Transverse colon (tissue), 4 donors: ENCODE data around the gene CDK15. TPM values are rescaled to one million over a fixed set of nuclear protein-coding genes. Genes with fewer than 3 reads are reported as not detected.

Experiments used
- DNase-seq: peaks from one replicate; pipeline ENCODE4 v3.0.0-alpha.2; 2019
- H3K27ac ChIP-seq, 4 donors: fragments of 200-600 bp; sonication (generic); 2 replicates each; pipeline ENCODE4 v1.5.1; 2016 to 2018; ENCODE audit warnings: inconsistent platforms in 4 of 4
- H3K27me3 ChIP-seq: fragments of 200-600 bp; sonication (generic); 2 replicates; pipeline ENCODE4 v1.5.1; 2017; ENCODE audit warnings: inconsistent platforms
- H3K36me3 ChIP-seq, 4 donors: fragments of 200-600 bp; sonication (generic); 2 replicates each; pipeline ENCODE4 v1.5.1; 2017 to 2019; ENCODE audit warnings: inconsistent platforms in 4 of 4
- H3K4me1 ChIP-seq, 4 donors: fragments of 200-600 bp; sonication (generic); 2 replicates each; pipeline ENCODE4 v1.5.1; 2017 to 2020; ENCODE audit warnings: inconsistent platforms in 4 of 4
- H3K4me3 ChIP-seq, 4 donors: fragments of 200-600 bp; sonication (generic); 1 replicate in 1 of 4; 2 replicates in 3 of 4; pipeline versions ENCODE4 v1.5.1 to v1.6.1; 2017 to 2019; ENCODE audit warnings: inconsistent platforms in 4 of 4
- H3K9me3 ChIP-seq, 2 donors: fragments of 200-600 bp; sonication (generic); 2 replicates each; pipeline ENCODE4 v1.5.1; 2017 to 2019; ENCODE audit warnings: inconsistent platforms in 2 of 2
- CTCF ChIP-seq, 5 experiments: fragments of 200-600 bp in 3 of 5; fragments of 450-650 bp in 2 of 5; sonication (generic) in 3 of 5; IDR thresholded peaks; 1 replicate in 2 of 5; 2 replicates in 3 of 5; pipeline ENCODE4 v1.5.1; 2016 to 2017; ENCODE audit warnings: antibody characterized with exemption in 5 of 5, inconsistent platforms in 3 of 5, mild to moderate bottlenecking in 2 of 5, moderate library complexity in 1 of 5
- EP300 ChIP-seq: sonication (generic); formaldehyde crosslinking; IDR thresholded peaks from one replicate; pipeline ENCODE4 v1.6.1; 2017; ENCODE audit warnings: antibody characterized with exemption, low read depth
- POLR2A ChIP-seq: fragments of 450-650 bp; IDR thresholded peaks from one replicate; pipeline ENCODE4 v1.6.1; 2016; ENCODE audit warnings: antibody characterized with exemption, mild to moderate bottlenecking, moderate library complexity
- POLR2AphosphoS5 ChIP-seq, 3 donors: sonication (generic); formaldehyde crosslinking; IDR thresholded peaks; one replicate each; pipeline ENCODE4 v1.6.1; 2016; ENCODE audit warnings: antibody characterized with exemption in 3 of 3
- WGBS, 2 donors: methylation state at CpG; one replicate each; pipeline ENCODE4 v1.1.5; 2018; ENCODE audit warnings: low coverage in 1 of 2; 5-methylcytosine and 5-hydroxymethylcytosine counted together
- in situ Hi-C, 4 donors: fragments of 200-750 bp; cut with MboI; loops; one replicate each; pipeline versions ENCODE4 v1.15.0 to v1.15.1; 2017; ENCODE audit warnings: low sequenced_read_pairs in 3 of 4, low pct_ligation_motif_present in 1 of 4, low pct_unique_long_range_greater_than_20kb in 1 of 4
- intact Hi-C: fragments of 100-400 bp; cut with DNase I; formaldehyde crosslinking; loops from one replicate; pipeline ENCODE4 v1.15.1; 2023; ENCODE audit warnings: low total_unique reads
- total RNA-seq, 4 donors: library from RNA; depleted of rRNA; stranded (reverse); fragments of >200 nt; gene quantifications; one replicate each; pipeline ENCODE4 v1.1.0, GENCODE V29; 2016

CDK15 gene
- total RNA-seq, 4 donors from 2014 or later = 0.14 to 0.79 TPM; not detected in 2

- Histone ChIP-seq H3K4me1 (no peaks in the 10 kb centered on the region), H3K4me3 (no peak overlapping the region), H3K27ac (no peak overlapping the region), H3K9me3 (no peaks in the 10 kb centered on the region), H3K36me3 (no peaks in the 10 kb centered on the region), H3K27me3 (no peaks in the 10 kb centered on the region)
- intact Hi-C loops (no loop called here), in situ Hi-C loops (no loop called here)
- no peak for DNase-seq
- WGBS, 2 donors = 80 to 84% methylated on average over 7 to 9 of the region's 9 CpGs
- TF ChIP-seq EP300 = no peak
- TF ChIP-seq POLR2A = no peak
- TF ChIP-seq POLR2AphosphoS5 (IDR thresholded peaks at IDR 0.05) = no peak
- no peak for TF ChIP-seq CTCF (IDR thresholded peaks at IDR 0.05)
Observed at GRCh38 chr2:201833781-201834180, 27.4 kb downstream of the CDK15 start.

GRCh38 chr2:201835066-201835465, 28.7 kb downstream of the CDK15 start:
- Histone ChIP-seq H3K4me1 (no peaks in the 10 kb centered on the region), H3K36me3 (no peaks in the 10 kb centered on the region), H3K9me3 (no peaks in the 10 kb centered on the region), H3K27ac (no peak overlapping the region), H3K4me3 (no peak overlapping the region), H3K27me3 (no peaks in the 10 kb centered on the region)
- DNase-seq = no peak
- intact Hi-C loops = no loop called here
- in situ Hi-C loops = no loop called here
- 90 to 100% methylated on average over 1 to 3 of the region's 3 CpGs for WGBS, 2 donors
- TF ChIP-seq POLR2A (no peak), CTCF (IDR thresholded peaks at IDR 0.05) (no peak), POLR2AphosphoS5 (IDR thresholded peaks at IDR 0.05) (no peak), EP300 (no peak)

- DNase-seq = no peak
- H3K36me3 ChIP-seq = no peaks in the 10 kb centered on the region
- no peak overlapping the region for H3K27ac ChIP-seq
- no peaks in the 10 kb centered on the region for H3K27me3 ChIP-seq
- peaks cover 6 to 10% of the 10 kb centered on the region in 2 donors for H3K9me3 ChIP-seq
- in situ Hi-C loops = no loop called here
- WGBS, 2 donors = 29 to 51% methylated on average over 1 to 2 of the region's 2 CpGs
- TF ChIP-seq EP300 (no peak), POLR2A (no peak), POLR2AphosphoS5 (IDR thresholded peaks at IDR 0.05) (no peak), CTCF (IDR thresholded peaks at IDR 0.05) (no peak)
- H3K4me1 ChIP-seq = no peaks in the 10 kb centered on the region
- intact Hi-C loops = no loop called here
- H3K4me3 ChIP-seq = no peak overlapping the region
Observed at GRCh38 chr2:201837391-201837790, 31.1 kb downstream of the CDK15 start.

GRCh38 chr2:201837824-201838431, 31.6 kb downstream of the CDK15 start:
- Histone ChIP-seq H3K27ac (no peak overlapping the region), H3K36me3 (no peaks in the 10 kb centered on the region), H3K9me3 (peaks cover 6 to 10% of the 10 kb centered on the region in 2 donors), H3K4me3 (no peak overlapping the region), H3K4me1 (no peaks in the 10 kb centered on the region), H3K27me3 (no peaks in the 10 kb centered on the region)
- WGBS, 2 donors = 67 to 75% methylated on average over 3 to 4 of the region's 4 CpGs
- in situ Hi-C loops (no loop called here), intact Hi-C loops (no loop called here)
- DNase-seq = no peak
- TF ChIP-seq POLR2AphosphoS5 (IDR thresholded peaks at IDR 0.05) (no peak), CTCF (IDR thresholded peaks at IDR 0.05) (no peak), POLR2A (no peak), EP300 (no peak)
